GM13977 (cell line): ENCODE results near the gene FLNA.
"Not testable (repeated sequence)": the region's sequence is repeated elsewhere in the genome, so short reads cannot be mapped to it uniquely, and the experiment has no call there.

Experiments used
- DNase-seq: peaks from one replicate; pipeline ENCODE4 v3.0.0; 2012; ENCODE audit warnings: low spot score
- CTCF ChIP-seq: IDR thresholded peaks from 2 replicates; pipeline ENCODE4 v1.5.1; 2012; ENCODE audit warnings: mild to moderate bottlenecking, control low read depth; ENCODE audit not compliant: insufficient read depth; ENCODE audit errors: extremely low read depth, missing control alignments
- in situ Hi-C: fragments of 300-500 bp; cut with MboI; formaldehyde crosslinking; loops from one replicate; pipeline ENCODE4 v1.12.0; 2022; ENCODE audit warnings: low sequenced_read_pairs, low pct_unique_long_range_greater_than_20kb, mixed read lengths, inconsistent platforms; ENCODE audit not compliant: unreplicated experiment

The FLNA gene

GRCh38 chrX:154348114-154348531, 26.3 kb downstream of the FLNA start:
- no peak for TF ChIP-seq CTCF
- in situ Hi-C loops = no loop called here
- no peak for DNase-seq

- in situ Hi-C loops, DNase-seq: not testable (repeated sequence)
Measured at GRCh38 chrX:154343620-154344019, 30.8 kb downstream of the FLNA start.

GRCh38 chrX:154343063-154343462, 31.4 kb downstream of the FLNA start:
- in situ Hi-C loops, DNase-seq: not testable (repeated sequence)

- in situ Hi-C loops, DNase-seq: not testable (repeated sequence)
Measured at GRCh38 chrX:154341399-154342298, 32.8 kb downstream of the FLNA start.

- in situ Hi-C loops = no loop called here
- no peak for TF ChIP-seq CTCF
- no peak for DNase-seq
Measured at GRCh38 chrX:154334496-154334895, 39.9 kb downstream of the FLNA start.

- in situ Hi-C loops = no loop called here
- DNase-seq = peak; percentile 45
Measured at GRCh38 chrX:154333837-154334271, 40.6 kb downstream of the FLNA start.

GRCh38 chrX:154333116-154333515, 41.3 kb downstream of the FLNA start:
- in situ Hi-C loops = no loop called here
- DNase-seq = no peak
- TF ChIP-seq CTCF = no peak

More at GRCh38 chrX:154333837-154334271, 40.6 kb downstream of the FLNA start:
- no peak for TF ChIP-seq CTCF

GRCh38 chrX:154332561-154332960, 41.9 kb downstream of the FLNA start:
- no peak for TF ChIP-seq CTCF
- in situ Hi-C loops = no loop called here
- no peak for DNase-seq
